ENCODE results near the gene CAB39L.
"Not testable (repeated sequence)": the region's sequence is repeated elsewhere in the genome, so short reads cannot be mapped to it uniquely, and the experiment has no call there.

CAB39L gene

GRCh38 chr13:49343731-49344130 is 100.1 kb downstream of the CAB39L start:
- no peak for DNase-seq (ENCODE audit: low spot score)

DNA sequence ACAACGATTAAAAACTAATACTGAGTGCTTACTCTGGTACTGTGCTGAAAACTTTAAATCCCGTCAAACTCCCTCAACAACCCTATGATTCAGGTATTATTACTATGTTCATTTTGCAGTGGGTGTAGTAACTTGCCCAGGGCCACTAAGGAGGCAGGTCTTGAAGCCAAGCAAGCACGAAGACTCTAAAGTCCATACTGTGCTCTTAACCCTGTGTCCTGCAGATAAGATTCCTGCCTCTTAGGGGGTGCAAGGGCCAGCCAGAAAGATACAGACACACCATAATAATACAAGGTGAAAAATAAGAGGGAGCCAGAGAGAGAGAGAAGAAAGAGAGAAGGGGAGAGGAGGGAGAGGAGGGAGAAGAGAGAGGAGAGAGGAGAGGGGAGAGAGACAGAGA is 100.6 kb downstream of the CAB39L start:
- no peak for DNase-seq (ENCODE audit: low spot score)

DNA sequence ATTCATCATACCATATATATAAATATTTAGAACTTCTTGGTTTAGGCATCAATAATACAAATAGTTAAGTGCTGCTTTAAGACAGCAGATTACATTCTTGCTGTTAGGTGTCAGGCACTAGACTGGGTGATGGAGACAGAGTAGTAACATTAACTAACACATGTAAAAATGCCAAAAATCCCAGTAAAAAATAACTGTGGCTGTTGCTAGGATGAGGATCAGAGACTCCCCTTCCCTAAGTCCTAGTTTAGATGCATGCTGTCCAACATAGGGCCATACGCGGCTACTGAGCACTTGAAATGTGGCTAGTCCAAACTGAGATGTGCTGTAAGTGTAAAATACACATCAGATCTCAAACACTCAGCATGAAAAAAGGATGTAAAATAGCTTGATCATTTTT is 101.4 kb downstream of the CAB39L start:
- DNase-seq (ENCODE audit: low spot score), result no peak

GRCh38 chr13:49341941-49342340 is 101.9 kb downstream of the CAB39L start:
- no peak for DNase-seq (ENCODE audit: low spot score)

GRCh38 chr13:49341517-49341916 is 102.3 kb downstream of the CAB39L start:
- DNase-seq (ENCODE audit: low spot score), result no peak

DNA sequence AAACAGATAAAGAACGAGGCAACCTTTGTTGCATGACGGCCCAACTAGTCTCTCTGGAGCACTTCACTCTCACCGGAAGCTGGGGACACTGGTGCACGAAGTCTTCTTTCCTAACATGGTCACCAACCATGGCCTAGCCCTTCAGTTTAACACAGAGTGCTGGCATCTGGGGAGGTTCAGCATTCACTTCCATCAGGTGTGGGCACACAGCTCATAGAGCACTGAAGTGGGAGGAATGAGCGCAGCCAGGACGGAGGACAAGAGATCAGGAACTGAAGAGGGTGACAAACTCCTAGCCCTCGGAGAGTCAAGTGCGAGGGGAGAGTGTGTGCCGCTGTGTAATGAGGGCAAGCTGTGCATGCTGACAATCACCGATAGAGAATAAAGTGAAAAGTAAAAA is 103.7 kb downstream of the CAB39L start:
- no peak for DNase-seq (ENCODE audit: low spot score)

GRCh38 chr13:49336655-49337054 is 107.2 kb downstream of the CAB39L start:
- no peak for DNase-seq (ENCODE audit: low spot score)

GRCh38 chr13:49330546-49330864 is 113.4 kb downstream of the CAB39L start:
- no peak for DNase-seq (ENCODE audit: low spot score)

DNA sequence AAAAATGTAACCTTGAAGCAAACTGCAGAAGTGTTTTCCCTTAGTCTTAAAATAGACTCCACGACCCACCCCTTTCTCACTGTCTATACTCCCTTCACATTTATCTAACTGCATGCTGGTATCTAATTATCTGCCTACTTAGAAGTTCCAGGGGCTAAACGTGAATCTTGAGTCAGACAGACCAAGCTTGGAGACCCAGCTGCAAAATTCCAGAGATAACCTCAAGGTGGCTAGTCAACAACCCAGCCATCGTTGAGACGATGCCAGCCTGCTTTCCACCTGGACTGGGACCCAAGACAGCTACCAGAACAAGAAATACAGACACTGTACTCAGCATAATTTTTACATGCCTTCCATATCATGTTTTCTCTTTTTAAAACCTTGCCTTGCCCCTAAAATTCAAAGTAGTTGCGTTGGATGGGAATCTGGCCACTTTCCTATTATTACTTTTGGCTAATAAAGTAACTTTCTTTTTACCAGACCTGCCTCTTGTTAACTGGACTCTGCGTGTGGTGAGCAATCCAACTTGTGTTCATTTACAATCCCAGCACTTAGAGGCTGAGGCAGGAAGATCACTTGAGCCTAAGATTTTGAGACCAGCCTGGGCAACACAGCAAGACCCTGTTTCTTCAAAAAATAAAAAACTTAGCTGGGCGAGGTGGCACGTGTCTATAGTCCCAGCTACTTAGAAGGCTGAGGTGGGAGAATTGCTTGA is 113.9 kb downstream of the CAB39L start:
- no peak for DNase-seq (ENCODE audit: low spot score)

DNA sequence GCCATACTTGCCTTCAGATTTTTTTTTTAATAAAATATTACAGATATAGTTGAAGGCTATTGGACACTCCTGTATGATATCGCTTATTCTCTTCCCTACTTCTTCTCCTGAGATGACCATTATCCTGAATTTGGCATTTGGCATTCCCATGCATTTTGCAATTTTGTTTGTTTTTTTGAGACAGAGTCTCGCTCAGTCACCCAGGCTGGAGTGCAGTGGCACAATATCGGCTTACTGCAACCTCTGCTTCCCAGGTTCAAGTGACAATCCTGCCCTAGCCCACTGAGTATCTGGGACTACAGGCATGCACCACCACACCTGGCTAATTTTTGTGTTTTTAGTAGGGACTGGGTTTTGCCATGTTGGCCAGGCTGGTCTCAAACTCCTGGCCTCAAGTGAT is 116.7 kb downstream of the CAB39L start:
- DNase-seq (ENCODE audit: low spot score), result not testable (repeated sequence)

- no peak for DNase-seq (ENCODE audit: low spot score)
Measured at GRCh38 chr13:49326222-49326917, 117.5 kb downstream of the CAB39L start.

GRCh38 chr13:49323344-49323743 is 120.5 kb downstream of the CAB39L start:
- no peak for DNase-seq (ENCODE audit: low spot score)

DNA sequence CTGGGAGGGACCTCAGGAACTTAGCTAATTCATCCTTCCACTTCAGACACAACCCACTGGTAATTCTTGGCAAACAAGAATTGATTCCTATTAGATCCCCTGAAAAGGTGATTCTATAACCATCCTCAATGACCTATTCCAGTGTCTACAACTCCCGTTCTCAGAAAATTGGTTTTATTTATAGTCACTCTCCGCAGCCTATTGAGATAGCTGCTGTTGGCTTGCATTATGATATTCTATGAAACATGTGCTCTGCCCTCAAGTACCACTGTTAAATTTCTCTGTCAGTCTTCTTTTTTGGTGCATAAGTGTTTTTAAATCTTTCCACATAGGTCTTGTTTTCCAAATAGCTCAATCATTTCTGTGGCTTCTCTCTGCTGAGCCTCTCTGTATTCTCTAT is 121.2 kb downstream of the CAB39L start:
- DNase-seq (ENCODE audit: low spot score), result no peak

GRCh38 chr13:49320975-49321374 is 122.9 kb downstream of the CAB39L start:
- no peak for DNase-seq (ENCODE audit: low spot score)

DNA sequence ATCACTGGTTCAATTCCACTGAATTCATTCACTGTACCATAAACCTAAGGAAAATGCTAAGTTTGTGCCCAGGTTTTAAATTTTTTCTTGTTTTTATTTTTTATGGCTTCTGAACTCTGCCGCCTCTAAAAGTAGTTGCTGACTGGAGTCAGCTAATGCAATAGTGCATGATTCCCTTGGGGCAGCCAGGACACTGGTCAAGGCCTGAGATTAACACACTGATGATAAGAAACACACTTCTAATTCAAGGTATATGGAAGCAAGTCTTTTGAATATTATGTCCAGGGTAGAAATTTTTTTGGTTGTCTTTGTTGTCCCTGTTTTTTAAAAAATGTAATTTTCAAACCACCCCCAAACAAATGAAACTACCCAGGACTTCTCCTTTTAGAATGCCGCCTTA is 123.9 kb downstream of the CAB39L start:
- no peak for DNase-seq (ENCODE audit: low spot score)

DNA sequence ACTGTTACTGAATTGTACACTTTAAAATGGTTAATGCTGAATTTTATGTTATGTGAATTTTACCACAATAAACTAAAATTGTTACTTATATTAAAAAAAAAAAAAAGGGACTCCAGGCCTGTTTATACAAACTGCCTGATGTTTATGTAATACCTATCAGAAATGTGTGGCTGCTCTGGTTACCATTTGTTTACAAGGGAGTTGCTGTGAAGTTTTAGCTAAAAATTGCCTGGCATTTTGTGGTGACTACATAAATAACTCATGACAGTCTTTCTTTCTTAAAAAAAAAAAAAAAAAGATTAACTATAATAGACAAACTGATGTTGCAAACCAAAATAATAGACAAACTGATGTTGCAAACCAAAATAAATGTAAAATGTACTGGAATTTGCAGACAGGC is 124.3 kb downstream of the CAB39L start:
- DNase-seq (ENCODE audit: low spot score), result no peak

- DNase-seq (ENCODE audit: low spot score), result no peak
Measured at GRCh38 chr13:49315756-49316482, 127.9 kb downstream of the CAB39L start.

DNA sequence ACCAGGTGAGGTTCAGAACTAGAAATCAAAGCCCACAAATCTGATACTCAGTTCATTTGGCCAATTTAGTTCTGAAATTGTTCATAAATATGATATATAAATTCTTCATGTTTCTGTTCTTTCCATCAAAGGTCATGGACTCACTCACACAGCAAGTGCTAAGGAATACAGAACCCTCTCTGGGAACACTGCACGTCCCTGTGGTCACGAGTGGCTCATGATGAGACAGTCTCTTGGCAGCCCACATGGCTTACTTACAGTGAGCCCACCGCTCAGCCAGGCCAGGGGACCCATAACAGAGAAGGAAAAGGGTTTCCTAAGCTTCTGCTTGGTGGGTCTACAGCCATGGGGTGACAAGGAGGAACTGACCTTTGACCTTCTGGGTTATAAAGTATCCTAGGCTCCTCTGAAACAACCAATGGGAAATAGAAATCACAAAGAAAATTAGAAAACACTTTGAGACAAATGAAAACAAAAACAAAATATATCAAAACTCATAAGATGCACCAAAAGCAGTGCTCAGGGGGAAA is 128.8 kb downstream of the CAB39L start:
- no peak for DNase-seq (ENCODE audit: low spot score)

DNA sequence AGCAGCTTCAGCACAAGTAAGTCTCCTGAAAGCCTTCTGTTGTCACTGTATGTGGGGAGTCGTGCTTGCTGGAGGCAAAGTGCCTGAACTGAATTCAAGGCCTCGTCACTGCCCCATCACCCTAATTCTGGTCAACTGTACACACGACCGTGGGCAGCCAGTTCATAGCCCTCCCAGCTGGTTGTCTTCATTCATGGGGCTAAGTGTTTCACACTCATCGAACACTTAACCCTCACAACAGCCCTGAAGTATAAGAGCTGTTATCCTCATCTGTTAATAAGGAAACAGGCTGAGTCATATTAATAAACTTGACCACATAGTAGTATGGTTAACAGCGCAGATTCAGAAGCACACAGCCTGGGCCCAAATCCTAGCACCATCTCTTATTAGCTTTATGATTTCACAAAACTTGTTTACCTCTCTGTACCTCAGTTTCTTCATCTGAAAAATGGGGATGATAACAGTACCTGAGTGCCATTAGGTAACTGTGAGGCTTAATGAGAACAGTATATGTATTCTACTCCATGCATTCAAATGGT is 129.5 kb downstream of the CAB39L start:
- DNase-seq (ENCODE audit: low spot score), result no peak

DNA sequence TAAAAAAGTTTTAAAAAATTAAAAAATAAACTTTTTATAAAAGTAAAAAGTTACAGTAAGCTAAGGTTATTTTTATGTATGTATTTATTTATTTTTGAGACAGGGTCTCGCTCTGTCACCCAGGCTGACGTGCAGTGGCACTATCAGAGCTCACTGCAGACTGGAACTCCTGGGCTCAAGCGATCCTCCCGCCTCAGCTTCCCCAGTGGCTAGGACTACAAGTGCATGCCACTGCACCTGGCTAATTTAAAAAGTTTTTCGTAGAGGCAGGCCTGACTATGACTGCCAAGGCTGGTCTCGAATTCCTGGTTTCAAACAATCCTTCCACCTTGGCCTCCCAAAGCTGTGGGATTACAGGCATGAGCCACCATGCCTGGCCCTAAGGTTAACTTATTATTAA is 132.0 kb downstream of the CAB39L start:
- no peak for DNase-seq (ENCODE audit: low spot score)

DNA sequence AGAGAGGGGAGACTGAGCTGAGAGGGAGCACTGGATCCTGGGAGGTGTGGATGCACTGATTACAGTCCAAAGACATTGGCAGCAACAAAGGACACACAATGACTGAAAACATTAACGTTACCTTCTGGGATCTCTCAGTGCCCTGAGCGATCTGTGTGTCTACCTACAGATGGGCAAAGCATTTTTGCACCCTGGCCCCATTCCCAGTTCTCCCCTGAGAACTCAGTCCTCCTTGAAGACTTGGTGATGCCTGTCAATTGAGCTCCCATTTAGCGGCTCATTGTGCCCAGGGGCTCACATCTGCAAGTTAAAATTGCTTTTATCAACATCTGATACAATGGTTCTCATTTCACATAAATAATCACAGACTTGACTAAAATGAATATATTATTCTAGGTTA is 133.6 kb downstream of the CAB39L start:
- no peak for DNase-seq (ENCODE audit: low spot score)

DNA sequence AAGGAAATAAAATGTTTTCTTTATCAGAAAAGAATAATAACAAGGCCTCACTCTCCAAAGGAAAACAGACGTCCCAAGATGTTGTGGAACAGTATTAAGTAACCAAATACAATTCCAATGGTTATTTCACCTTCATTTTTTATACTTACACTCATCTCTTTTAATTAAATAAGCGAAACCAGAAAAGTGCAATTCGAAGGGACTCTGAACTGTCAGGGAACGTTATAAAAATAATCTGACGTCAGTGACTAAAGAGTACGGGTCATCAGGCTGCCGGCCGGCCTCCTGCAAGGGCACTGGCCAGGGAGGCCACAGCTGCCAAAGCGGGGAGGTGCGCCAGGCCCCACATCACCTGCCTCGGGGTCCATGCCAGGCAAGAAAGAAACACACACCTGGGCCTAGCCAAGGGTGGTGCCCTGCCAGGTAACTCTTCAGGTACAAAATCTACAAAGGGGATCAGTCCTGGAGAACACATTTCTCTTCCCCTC is 134.9 kb downstream of the CAB39L start:
- DNase-seq (ENCODE audit: low spot score), result no peak
